ENCODE results near the gene PCDHGA2. TPM values are rescaled to one million over a fixed set of nuclear protein-coding genes. Genes with fewer than 3 reads are reported as not detected.

The PCDHGA2 gene
- total RNA-seq, 4 donors from 2014 or later = 2.0 to 6.6 (median 4.0) TPM

- DNase-seq (ENCODE audit: low spot score) (no peak), ATAC-seq (ENCODE audit: low FRiP score) (no peak)
- TF ChIP-seq, protein P1, sequence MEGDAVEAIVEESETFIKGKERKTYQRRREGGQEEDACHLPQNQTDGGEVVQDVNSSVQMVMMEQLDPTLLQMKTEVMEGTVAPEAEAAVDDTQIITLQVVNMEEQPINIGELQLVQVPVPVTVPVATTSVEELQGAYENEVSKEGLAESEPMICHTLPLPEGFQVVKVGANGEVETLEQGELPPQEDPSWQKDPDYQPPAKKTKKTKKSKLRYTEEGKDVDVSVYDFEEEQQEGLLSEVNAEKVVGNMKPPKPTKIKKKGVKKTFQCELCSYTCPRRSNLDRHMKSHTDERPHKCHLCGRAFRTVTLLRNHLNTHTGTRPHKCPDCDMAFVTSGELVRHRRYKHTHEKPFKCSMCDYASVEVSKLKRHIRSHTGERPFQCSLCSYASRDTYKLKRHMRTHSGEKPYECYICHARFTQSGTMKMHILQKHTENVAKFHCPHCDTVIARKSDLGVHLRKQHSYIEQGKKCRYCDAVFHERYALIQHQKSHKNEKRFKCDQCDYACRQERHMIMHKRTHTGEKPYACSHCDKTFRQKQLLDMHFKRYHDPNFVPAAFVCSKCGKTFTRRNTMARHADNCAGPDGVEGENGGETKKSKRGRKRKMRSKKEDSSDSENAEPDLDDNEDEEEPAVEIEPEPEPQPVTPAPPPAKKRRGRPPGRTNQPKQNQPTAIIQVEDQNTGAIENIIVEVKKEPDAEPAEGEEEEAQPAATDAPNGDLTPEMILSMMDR (IDR thresholded peaks at IDR 0.05) = no peak
These were observed 25.5 kb downstream of the PCDHGA2 start, which contains the start of gene PCDHGA5 for GRCh38 chr5:141363952-141364660. PCDHGA5 (plus strand) TSS chr5:141364162; CDS start chr5:141364331, 169 bp downstream.

DNA sequence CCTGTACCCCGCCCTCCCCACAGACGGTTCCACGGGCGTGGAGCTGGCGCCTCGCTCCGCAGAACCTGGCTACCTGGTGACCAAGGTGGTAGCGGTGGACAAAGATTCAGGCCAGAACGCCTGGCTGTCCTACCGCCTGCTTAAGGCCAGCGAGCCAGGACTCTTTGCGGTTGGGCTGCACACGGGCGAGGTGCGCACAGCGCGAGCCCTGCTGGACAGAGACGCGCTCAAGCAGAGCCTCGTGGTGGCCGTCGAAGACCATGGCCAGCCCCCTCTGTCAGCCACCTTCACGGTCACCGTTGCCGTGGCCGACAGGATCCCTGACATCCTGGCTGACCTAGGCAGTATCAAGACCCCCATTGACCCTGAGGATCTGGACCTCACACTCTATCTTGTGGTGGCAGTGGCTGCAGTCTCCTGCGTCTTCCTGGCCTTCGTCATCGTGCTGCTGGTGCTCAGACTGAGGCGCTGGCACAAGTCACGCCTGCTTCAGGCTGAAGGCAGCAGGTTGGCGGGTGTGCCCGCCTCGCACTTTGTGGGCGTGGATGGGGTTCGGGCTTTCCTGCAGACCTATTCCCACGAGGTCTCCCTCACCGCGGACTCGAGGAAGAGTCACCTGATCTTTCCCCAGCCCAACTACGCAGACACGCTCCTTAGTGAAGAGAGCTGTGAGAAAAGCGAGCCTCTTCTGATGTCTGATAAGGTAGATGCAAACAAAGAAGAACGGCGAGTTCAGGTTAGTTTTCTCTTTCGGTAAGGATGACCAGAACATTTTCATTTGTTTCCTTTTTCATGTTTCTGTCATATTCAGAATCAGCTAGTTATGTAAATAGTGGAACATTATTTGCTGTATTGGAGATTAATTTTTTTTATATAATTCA lies 27.7 kb downstream of the PCDHGA2 start:
- TF ChIP-seq, protein P1 (IDR thresholded peaks at IDR 0.05) = no peak
- DNase-seq (ENCODE audit: low spot score) (no peak), ATAC-seq (ENCODE audit: low FRiP score) (no peak)

- ATAC-seq (ENCODE audit: low FRiP score) = no peak
- DNase-seq (ENCODE audit: low spot score) = no peak
- TF ChIP-seq, protein P1 (IDR thresholded peaks at IDR 0.05) = no peak
These were observed 31.7 kb downstream of the PCDHGA2 start, which contains the start of gene PCDHGB3 for GRCh38 chr5:141369994-141370848. PCDHGB3 (plus strand) TSS chr5:141370242; CDS start chr5:141370395, 153 bp downstream.

GRCh38 chr5:141371572-141372475 lies 33.3 kb downstream of the PCDHGA2 start:
- ATAC-seq (ENCODE audit: low FRiP score) = no peak

DNA sequence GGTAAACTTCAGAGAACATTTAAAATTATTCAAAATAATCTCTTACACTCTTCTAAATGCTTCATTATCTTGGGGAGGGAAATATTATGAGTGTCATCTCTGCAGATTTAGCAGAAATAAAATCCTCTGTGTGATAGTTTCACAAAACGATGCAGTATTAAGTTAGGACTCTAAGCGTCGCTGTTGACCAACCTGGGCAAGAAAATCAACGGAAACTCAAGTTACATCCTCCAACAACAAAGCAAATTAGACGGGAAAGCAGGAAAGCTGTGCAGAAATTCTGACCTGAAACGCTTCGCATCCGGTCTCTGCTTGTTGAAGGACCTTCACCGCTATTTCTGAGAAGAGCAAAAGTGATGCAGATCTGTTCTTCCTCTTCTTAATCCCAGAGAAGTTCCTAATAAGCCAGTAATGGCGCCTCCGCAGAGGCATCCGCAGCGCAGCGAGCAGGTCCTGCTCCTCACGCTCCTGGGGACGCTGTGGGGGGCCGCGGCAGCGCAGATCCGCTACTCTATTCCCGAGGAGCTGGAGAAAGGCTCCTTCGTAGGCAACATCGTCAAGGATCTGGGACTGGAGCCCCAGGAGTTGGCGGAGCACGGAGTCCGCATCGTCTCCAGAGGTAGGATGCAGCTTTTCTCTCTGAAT lies 35.2 kb downstream of the PCDHGA2 start, which contains the start of gene PCDHGA6:
Gene PCDHGA6 (plus strand): TSS at position 219 of the 645 bp plus-strand sequence. CDS start 193 bp downstream, at position 412.
- DNase-seq (ENCODE audit: low spot score) (no peak), ATAC-seq (ENCODE audit: low FRiP score) (no peak)
- TF ChIP-seq, protein P1 (IDR thresholded peaks at IDR 0.05) = no peak

More at GRCh38 chr5:141371572-141372475, 33.3 kb downstream of the PCDHGA2 start:
- TF ChIP-seq, protein P1 (IDR thresholded peaks at IDR 0.05) = no peak
- no peak for DNase-seq (ENCODE audit: low spot score)
